ENCODE data around the gene XIRP2.

XIRP2 gene

GRCh38 chr2:167136879-167137596 is 248.8 kb downstream of the XIRP2 start:
- no peak for DNase-seq

DNA sequence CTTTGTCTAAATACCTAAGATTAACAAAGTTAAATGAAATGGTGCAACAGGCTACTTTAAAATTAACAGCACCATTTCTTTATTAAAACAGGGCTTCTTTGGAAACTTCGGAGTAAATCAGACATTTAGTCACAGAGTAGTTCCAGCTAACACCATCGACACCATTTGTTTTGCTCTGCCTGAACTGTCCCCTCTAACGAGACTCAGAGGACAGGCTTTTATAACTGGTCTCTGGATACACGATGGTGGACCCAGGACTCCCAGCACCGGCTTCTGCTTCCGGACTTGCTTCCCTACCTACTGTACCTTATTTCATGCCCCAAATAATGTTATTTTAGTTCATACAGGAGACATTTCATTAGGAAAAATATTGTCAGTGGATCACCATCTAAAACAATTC is 252.1 kb downstream of the XIRP2 start:
- no peak for DNase-seq

GRCh38 chr2:167140767-167141166 is 252.5 kb downstream of the XIRP2 start:
- no peak for DNase-seq

- DNase-seq, result no peak
Measured at GRCh38 chr2:167142554-167142953, 254.3 kb downstream of the XIRP2 start.

DNA sequence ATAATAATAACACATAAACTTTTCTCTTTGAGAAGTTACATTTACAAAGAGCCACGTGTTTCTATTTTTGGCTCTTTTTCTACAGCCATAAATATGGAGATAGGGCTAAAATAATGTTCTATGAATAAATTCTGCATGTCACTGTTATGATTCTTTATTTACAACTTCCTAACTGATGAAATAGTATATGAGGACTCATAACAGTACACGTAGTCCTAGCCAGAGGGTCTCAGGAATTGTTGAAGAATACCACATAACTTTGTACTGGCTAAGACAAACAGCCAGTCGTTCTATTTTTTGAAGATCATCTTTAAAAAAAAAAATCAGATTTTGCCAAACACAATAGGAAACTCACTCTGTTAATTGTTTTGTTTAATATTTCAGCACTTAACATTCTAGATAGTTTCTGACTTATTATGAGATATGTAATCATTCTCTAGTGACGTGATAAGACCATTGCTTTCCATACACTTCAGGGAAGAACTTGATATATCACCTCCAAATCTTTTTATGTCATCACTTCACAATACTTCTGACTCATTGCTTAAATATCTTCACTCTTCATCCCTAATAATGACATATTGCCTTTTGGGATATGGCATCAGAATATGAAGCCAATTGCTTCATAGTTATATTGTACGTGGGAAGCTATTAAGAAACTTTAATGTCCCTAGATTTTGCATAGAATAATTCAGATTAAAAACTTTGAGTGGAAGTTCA is 256.1 kb downstream of the XIRP2 start:
- no peak for DNase-seq

- DNase-seq, result no peak
Measured at GRCh38 chr2:167147271-167147941, 259.1 kb downstream of the XIRP2 start.

- no peak for DNase-seq
Measured at GRCh38 chr2:167151894-167152293, 263.6 kb downstream of the XIRP2 start.

GRCh38 chr2:167157523-167157922 is 269.2 kb downstream of the XIRP2 start:
- no peak for DNase-seq

GRCh38 chr2:167177196-167177595 is 288.9 kb downstream of the XIRP2 start:
- no peak for DNase-seq

GRCh38 chr2:167181134-167181533 is 292.9 kb downstream of the XIRP2 start:
- no peak for DNase-seq

DNA sequence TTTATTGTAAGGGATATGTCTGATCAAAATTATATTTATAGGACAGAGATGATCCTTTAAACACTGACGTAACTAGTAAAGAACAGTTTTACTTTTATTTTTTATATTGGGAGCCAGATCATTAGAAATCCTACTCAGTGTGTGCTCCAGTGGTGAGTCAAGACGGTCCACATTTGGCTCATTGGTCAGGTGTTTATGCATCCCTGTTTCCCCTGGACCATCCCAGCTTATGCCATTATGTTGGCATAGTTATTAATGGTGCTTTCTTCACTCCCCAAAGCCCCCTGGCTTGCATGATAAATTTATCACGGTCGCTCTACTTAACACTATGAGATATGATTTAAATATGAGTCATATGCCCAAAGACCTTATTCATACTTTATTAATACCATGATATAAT is 293.4 kb downstream of the XIRP2 start:
- DNase-seq, result no peak

DNA sequence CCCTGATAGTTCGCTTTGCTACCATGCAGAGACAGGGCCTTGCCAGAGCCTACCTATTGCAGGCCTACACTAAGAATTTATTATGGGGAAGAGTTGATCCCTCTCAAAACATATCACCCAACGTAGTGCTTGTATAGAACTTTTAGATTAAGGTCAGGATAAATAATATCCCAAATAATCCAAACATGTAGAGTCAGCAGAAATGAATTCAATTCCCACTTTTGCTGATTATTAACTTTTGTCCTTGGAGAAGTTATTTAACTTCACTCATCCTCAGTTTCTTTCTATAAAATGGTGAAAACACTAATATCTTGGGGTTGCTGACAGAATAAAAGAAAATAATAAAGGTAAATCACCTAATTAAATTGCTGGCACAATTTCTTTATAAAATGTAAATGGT is 294.1 kb downstream of the XIRP2 start:
- DNase-seq, result no peak

GRCh38 chr2:167183931-167184330 is 295.7 kb downstream of the XIRP2 start:
- DNase-seq, result no peak

- no peak for DNase-seq
Measured at GRCh38 chr2:167186465-167186864, 298.2 kb downstream of the XIRP2 start.

DNA sequence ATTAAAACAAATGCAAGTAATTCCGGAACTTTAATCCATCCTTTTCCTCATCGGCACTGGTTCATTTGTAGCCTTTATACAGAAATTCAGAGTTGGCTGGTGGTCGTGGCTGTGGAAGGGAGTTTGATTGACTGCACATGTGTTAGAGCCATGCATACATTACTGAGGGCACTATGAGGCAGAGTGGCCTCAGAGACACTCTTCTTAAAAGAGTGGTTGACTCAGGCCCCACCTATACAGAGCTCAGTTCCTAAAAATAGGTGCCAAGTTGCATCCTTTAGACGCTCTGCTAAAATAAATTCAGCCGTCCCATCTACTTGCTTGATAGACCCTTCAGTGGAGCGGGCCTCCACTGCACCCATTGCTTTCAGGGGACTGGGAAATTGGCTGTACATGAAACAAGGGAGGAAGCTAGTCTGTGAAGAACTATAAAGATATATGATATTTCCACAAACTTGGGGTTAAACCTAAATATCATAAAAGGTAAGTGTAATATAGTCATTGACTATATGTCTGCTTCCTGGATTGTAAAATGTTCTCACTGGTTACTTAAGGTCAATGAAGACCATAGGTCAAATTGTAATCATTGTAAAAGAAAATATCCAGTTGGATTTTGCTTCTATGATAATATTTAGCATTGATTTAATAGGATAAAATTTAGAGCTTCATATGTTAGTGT is 298.9 kb downstream of the XIRP2 start:
- no peak for DNase-seq

- no peak for DNase-seq
Measured at GRCh38 chr2:167187978-167188967, 300.0 kb downstream of the XIRP2 start.

GRCh38 chr2:167190053-167190452 is 301.8 kb downstream of the XIRP2 start:
- no peak for DNase-seq

DNA sequence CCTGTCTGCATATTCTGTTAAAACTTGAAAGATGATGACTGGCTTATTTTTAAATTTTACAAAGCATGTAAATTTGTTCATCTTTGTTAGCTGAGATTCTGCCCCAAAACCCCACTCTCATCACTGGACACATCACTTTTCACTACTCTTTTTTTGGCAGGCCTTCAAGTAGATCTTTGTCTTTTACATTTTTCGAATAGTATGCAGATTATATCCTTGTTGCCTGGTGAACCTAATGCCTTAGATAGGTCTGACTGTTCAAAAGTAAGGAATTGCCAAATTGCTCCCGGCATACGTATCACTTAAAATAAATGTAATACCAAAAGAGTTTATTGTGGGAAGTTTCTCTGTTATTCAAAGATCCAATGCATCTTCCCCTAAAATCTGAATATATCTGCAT is 303.3 kb downstream of the XIRP2 start:
- DNase-seq, result no peak

GRCh38 chr2:167192833-167193232 is 304.6 kb downstream of the XIRP2 start:
- DNase-seq, result no peak

DNA sequence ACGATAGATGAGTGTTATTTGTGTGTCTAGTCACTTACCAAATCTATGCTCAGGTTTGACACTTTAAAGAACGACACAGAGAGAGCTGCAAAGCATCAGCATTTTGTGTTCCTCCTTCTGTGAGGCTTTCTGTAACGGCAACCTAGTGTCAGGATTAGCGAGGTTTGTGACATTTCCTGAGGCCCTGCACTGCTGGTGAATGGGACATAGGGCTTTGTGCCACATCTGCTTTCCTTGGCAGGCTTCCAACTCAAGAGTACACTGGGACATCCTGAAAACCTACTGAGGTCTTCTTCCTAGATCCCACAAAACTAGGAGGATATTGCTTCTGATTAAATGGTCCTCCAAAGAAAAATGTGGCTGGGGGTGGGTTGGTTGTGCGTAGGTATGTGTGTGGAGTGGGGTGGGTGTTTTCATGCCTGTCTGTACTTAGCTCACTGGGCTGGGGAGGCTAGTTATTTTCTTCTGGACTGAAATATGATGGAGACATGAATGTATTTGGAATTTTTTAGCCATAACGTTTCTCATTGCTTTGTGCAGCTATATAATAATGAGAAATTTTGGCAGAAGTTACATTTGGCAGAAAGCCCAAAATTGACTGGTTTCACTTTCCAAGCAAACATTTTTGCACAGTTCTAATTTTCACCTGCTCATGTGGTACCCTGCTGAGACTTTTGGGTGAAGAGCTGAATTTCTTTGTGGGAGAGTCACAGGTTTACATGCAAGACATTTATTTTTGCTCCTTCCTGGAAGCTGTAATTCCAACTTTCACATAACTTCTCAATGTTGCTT is 308.4 kb downstream of the XIRP2 start:
- DNase-seq, result no peak

- DNase-seq, result no peak
Measured at GRCh38 chr2:167198009-167198408, 309.7 kb downstream of the XIRP2 start.
